GM21423 (cell line): ENCODE measurements around the gene TUBA4A.

ENCODE experiments used
- ATAC-seq: cut with Tn5 transposase; IDR thresholded peaks from one replicate; pipeline ENCODE4 v1.9.1; 2021; ENCODE audit warnings: mild to moderate bottlenecking, moderate library complexity; ENCODE audit not compliant: unreplicated experiment

Gene TUBA4A

DNA sequence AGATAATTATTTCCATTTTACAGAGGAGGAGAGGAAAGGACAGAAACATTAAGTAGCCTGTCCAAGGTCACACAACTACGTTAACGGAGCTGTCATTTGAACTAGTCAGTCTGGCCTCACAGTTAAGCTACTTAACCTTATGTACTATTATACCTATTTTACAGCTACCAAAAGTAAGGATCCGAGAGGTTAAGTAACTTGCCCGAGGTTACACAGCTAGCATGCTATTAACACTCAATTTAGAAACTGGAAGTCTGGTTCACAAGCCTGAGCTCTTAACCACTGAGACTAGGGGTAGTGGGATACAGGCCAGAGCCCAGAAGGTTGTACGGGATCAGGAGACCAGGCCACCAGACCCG lies 8.9 kb downstream of the TUBA4A start:
- no peak for ATAC-seq

DNA sequence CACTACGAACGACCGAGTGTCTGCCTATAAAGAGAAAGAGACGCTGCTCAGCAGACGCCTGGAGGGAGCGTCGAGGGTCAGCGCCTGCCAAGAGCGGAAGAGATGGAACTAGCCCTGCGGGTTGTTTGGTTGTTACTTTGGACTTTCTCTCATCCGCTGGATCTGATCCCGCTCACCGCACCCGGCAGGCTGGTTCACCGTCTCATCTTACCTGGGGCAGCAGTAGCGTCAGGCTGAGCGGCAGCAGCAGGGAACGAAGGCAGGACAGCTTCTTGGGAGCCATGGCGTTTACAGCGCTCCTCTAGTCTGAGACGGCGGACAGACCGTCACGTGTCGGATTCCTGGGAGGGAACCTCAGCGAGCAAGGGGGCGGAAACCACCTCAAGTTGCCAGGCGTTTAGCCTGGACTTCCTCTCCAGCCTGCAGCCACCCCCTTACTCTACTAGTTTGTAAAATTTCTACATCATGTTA lies 10.4 kb downstream of the TUBA4A start:
- no peak for ATAC-seq

DNA sequence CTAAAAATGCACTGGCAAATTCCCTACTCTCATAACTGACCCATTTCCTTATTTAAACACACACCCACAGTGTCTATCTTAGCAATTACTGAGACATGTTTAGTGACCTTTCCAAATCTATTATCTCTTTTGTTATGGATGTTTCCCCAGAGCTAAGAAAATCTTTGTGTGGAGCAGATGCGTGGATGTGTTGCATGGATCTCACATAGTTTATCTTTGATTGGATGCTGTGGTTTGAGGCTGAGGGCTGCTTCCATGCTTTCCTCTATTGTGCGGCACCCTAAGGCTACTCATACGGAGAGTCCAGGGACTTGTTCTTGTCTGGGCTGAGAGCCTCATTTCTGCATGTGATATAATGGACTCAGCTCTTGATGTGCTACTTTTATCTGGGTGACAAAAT lies 19.4 kb downstream of the TUBA4A start:
- no peak for ATAC-seq

DNA sequence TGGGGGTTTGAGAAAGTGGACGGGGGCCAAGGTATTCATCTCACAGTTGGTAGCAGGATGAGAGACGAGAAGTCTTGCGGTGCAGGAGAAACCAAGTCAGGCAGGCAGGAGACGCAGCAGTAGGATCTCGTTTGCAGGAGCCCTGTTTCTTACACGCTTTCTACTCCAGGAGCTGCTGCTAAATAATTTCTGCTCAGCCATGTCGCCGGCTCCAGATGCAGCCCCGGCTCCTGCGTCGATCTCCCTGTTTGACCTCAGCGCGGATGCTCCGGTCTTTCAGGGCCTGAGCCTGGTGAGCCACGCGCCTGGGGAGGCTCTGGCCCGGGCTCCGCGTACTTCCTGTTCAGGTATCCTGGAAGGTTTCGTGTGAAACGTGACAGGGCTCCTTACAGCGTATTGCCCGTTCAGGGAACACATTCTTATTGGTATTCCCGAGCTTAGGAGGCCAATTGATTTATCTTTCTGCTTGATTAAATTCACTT lies 23.6 kb downstream of the TUBA4A start:
- ATAC-seq = no peak

DNA sequence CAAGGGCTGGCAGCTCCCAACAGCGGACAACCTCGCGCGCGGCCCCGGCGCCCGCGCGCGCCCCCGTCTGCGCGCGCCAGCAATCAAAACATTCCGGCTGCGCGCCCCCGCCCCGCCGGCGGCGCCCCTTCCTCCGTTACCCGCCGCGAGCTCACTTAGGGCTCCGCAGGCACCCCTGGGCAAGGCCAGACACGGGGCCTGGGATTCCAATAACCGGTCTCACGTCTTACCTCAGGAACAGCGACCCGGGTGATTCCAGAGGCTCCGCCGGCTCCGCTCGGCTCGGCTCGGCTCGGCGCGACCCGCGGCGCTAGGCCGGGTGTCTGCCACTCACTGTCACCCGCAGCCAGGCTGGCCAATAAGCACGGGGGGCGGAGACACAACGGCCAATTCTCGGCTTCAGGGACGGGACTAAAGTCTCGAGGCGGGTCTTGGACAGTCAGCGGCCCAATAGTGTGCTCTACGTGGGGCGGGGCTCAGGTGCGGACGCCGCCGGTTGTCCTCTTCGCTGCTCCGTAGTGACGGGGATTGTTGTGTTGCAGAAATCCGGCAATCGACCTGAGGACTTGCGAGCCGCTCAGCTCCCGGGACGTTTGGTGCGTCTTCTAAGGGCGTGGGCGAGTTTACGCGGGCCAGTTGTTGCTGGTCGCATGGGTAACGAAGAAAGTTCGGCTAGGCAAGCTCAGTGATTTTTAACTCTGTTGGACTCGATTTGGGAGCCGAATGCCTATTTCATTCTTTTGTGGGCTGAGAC lies 24.2 kb downstream of the TUBA4A start, which contains the start of the genes ANKZF1 and ATG9A:
TSS of gene ANKZF1 (plus strand) at position 502 of the 754 bp plus-strand sequence. CDS start 452 bp downstream, outside the sequence.
TSS of gene ATG9A (minus strand) at position 332 of the 754 bp plus-strand sequence. CDS start 1,612 bp downstream, outside the sequence.
- ATAC-seq = peak; percentile 94

DNA sequence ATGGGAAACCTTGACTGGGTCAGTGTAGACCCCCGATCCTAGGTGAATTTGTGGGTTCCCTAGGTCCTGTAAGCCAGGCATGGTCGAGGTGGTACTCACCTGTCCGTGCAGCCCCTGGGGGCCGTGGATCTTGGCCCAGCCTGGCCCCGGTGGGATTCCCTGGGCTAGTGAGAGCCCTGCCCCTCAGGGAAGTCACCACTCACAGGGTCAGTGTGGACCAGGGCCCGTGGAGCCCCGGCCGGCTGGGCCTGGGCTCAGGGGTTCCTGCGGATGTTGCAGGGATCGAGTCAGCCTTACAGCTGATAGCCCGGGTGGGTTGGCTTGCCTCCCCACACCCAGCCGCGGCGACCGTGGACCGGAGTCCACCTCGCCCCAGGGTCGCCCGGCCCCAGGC lies 24.8 kb downstream of the TUBA4A start:
- no peak for ATAC-seq

- ATAC-seq = no peak
Measured at GRCh38 chr2:219228041-219228910, 25.4 kb downstream of the TUBA4A start.

DNA sequence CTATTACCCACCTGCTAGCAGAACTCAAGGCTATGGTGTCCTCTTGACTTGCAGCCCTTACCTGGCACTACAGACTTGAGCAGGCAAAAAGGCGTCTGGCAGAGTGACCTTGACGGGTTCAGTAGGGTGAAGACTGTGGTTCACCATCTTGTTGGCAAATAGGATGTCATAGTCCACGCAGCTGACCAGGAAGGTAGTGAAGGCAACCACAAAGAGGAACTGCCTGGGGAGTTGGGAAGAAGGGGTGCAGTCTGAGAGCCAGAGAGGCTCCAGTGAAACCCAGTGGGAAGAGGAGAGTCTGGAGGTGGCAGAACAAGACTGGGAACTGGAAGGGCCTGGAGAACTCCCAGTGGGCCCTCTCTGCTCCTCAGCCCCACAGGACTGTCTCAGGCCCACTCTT lies 28.4 kb downstream of the TUBA4A start:
- no peak for ATAC-seq

GRCh38 chr2:219223831-219224610 lies 29.7 kb downstream of the TUBA4A start:
- no peak for ATAC-seq

DNA sequence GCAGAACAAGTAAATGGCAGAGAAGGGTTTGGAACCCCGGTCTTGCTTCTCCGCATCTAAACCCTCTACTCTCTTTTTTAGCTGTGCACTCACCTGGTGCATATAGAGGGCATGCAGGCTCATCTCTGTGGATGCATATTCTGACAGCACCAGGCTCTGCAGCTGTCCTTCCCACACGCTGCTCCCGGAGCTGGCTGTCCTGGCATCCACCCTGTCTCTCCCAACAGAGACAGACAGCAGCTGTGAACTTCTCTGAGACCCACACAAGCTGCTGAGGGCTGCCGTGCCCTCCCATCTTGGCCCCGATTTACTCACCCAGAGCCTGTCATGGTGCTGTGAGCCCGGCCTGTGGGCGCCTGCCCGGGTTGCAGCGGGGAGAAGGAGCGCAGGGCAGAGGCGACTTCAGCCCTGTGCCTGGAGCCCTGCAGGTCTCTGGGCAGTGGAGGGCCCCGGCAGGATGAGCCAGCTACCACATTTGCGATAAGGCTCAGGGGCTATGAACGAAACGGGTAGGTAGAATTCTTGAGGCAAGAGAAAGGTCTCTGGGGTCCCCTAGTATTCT lies 31.7 kb downstream of the TUBA4A start:
- no peak for ATAC-seq

GRCh38 chr2:219220652-219221402 lies 32.9 kb downstream of the TUBA4A start:
- ATAC-seq = no peak

GRCh38 chr2:219219784-219220532 lies 33.8 kb downstream of the TUBA4A start:
- no peak for ATAC-seq

- ATAC-seq = peak; percentile 83
Measured at GRCh38 chr2:219218732-219219701, 34.7 kb downstream of the TUBA4A start, which contains the start of gene ABCB6. Gene ABCB6 (minus strand): TSS chr2:219218958. CDS start chr2:219218673, 285 bp downstream.

GRCh38 chr2:219218217-219218731 lies 35.4 kb downstream of the TUBA4A start:
- ATAC-seq = peak; percentile 23

GRCh38 chr2:219216535-219216915 lies 37.2 kb downstream of the TUBA4A start:
- ATAC-seq = no peak

GRCh38 chr2:219215871-219216534 lies 37.7 kb downstream of the TUBA4A start:
- no peak for ATAC-seq

DNA sequence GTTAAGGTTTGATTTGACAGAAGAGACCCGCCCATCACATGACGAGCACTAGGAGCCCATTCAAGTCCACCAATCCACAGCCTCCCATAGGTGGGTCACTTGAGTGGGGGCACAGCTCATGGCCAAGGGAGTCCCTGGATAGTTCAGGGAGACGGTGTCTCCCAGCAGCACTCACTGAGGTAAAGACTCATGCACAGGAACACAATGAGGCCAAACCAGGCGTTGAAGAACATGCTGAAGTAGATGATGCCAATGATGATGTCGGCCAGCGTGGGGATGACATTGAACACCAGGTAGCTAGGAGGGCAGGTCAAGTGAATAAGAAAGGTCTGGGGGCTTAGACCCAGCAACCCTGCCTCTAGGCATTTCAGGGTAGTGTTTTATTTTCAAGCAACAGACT lies 38.9 kb downstream of the TUBA4A start:
- ATAC-seq = no peak
